C4-2B (cell line): ENCODE data around the gene NTRK2.

Experiments
- H3K27ac ChIP-seq: fragments of 450-650 bp; 2 replicates; pipeline ENCODE4 v1.5.1; 2017
- CTCF ChIP-seq: fragments of 450-650 bp; conservative IDR thresholded peaks from 2 replicates; pipeline ENCODE4 v1.5.1; 2017; ENCODE audit warnings: mild to moderate bottlenecking
- ZFX ChIP-seq: fragments of 450-650 bp; IDR thresholded peaks from 2 replicates; pipeline ENCODE4 v1.6.1; 2017

NTRK2 gene

GRCh38 chr9:84699984-84700383 lies 30.5 kb downstream of the NTRK2 start:
- H3K27ac ChIP-seq, result no peak overlapping the region

GRCh38 chr9:84701801-84702200 lies 32.3 kb downstream of the NTRK2 start:
- H3K27ac ChIP-seq, result no peak overlapping the region
- TF ChIP-seq ZFX (no peak), CTCF (no peak)

More at GRCh38 chr9:84699984-84700383, 30.5 kb downstream of the NTRK2 start:
- no peak for TF ChIP-seq ZFX
- no peak for TF ChIP-seq CTCF

GRCh38 chr9:84702471-84702870 lies 32.9 kb downstream of the NTRK2 start:
- no peak overlapping the region for H3K27ac ChIP-seq
- TF ChIP-seq ZFX (no peak), CTCF (no peak)

- no peak overlapping the region for H3K27ac ChIP-seq
- TF ChIP-seq ZFX (no peak), CTCF (no peak)
Measured at GRCh38 chr9:84703793-84704192, 34.3 kb downstream of the NTRK2 start.

- H3K27ac ChIP-seq, result no peak overlapping the region
- TF ChIP-seq ZFX (no peak), CTCF (no peak)
Measured at GRCh38 chr9:84705128-84705527, 35.6 kb downstream of the NTRK2 start.

GRCh38 chr9:84708400-84708799 lies 38.9 kb downstream of the NTRK2 start:
- no peak for TF ChIP-seq CTCF
- TF ChIP-seq ZFX, result no peak
- H3K27ac ChIP-seq, result no peak overlapping the region

GRCh38 chr9:84709056-84709455 lies 39.5 kb downstream of the NTRK2 start:
- TF ChIP-seq CTCF (no peak), ZFX (no peak)

More at GRCh38 chr9:84709056-84709455, 39.5 kb downstream of the NTRK2 start:
- H3K27ac ChIP-seq, result no peak overlapping the region
